HG02588 (cell line): ENCODE measurements around the gene SLC23A3.

Source experiments
- ATAC-seq: cut with Tn5 transposase; IDR thresholded peaks from one replicate; pipeline ENCODE4 v1.9.1; 2021; ENCODE audit warnings: mild to moderate bottlenecking, moderate library complexity; ENCODE audit not compliant: unreplicated experiment

Gene SLC23A3

GRCh38 chr2:219169930-219170654 is at the start of gene SLC23A3:
TSS of gene SLC23A3 (minus strand) at chr2:219170029. CDS start at chr2:219169984, 45 bp downstream.
- no peak for ATAC-seq

GRCh38 chr2:219218732-219219701 is 49.2 kb upstream of the SLC23A3 start, which contains the start of gene ABCB6:
TSS of gene ABCB6 (minus strand) at chr2:219218958. CDS start at chr2:219218673, 285 bp downstream.
- peak; percentile 73 for ATAC-seq

GRCh38 chr2:219218217-219218731 is 48.4 kb upstream of the SLC23A3 start:
- ATAC-seq: peak; percentile 21

- ATAC-seq: no peak
Measured at GRCh38 chr2:219216535-219216915, 46.7 kb upstream of the SLC23A3 start.

GRCh38 chr2:219215871-219216534 is 46.2 kb upstream of the SLC23A3 start:
- ATAC-seq: no peak

- no peak for ATAC-seq
Measured at GRCh38 chr2:219214786-219215185, 45.0 kb upstream of the SLC23A3 start.

GRCh38 chr2:219214141-219214540 is 44.3 kb upstream of the SLC23A3 start:
- no peak for ATAC-seq

GRCh38 chr2:219213486-219214071 is 43.8 kb upstream of the SLC23A3 start:
- no peak for ATAC-seq

GRCh38 chr2:219213026-219213415 is 43.2 kb upstream of the SLC23A3 start:
- no peak for ATAC-seq

- no peak for ATAC-seq
Measured at GRCh38 chr2:219210886-219211362, 41.1 kb upstream of the SLC23A3 start.

GRCh38 chr2:219210196-219210885 is 40.5 kb upstream of the SLC23A3 start:
- ATAC-seq: no peak

- ATAC-seq: no peak
Measured at GRCh38 chr2:219209236-219210195, 39.7 kb upstream of the SLC23A3 start.

GRCh38 chr2:219207884-219208740 is 38.3 kb upstream of the SLC23A3 start:
- ATAC-seq: no peak

- ATAC-seq: no peak
Measured at GRCh38 chr2:219207134-219207883, 37.5 kb upstream of the SLC23A3 start.

- peak; percentile 96 for ATAC-seq
Measured at GRCh38 chr2:219206328-219207133, 36.7 kb upstream of the SLC23A3 start, which contains the start of gene ZFAND2B. TSS of gene ZFAND2B (plus strand) at chr2:219206782. CDS start at chr2:219206988, 206 bp downstream.

GRCh38 chr2:219205981-219206327 is 36.1 kb upstream of the SLC23A3 start:
- ATAC-seq: no peak
